ENCODE results near the gene ENTPD6. TPM values are rescaled to one million over a fixed set of nuclear protein-coding genes. Genes with fewer than 3 reads are reported as not detected.
"Not testable (repeated sequence)": the region's sequence is repeated elsewhere in the genome, so short reads cannot be mapped to it uniquely, and the experiment has no call there.

The ENTPD6 gene
- total RNA-seq, 1 donor from 2014 or later, result 44.4 TPM

GRCh38 chr20:25233016-25233772 lies 37.7 kb downstream of the ENTPD6 start:
- ATAC-seq (ENCODE audit: low read depth), result no peak
- POLR2A ChIA-PET, result no interaction called here

GRCh38 chr20:25234009-25234849 lies 38.7 kb downstream of the ENTPD6 start:
- Mint-ChIP-seq H3K4me1 (peaks cover 11% of the 10 kb centered on the region), H3K27me3 (peaks cover 31% of the 10 kb centered on the region)
- DNase-seq; POLR2A ChIA-PET; intact Hi-C loops (cut with micrococcal nuclease); ATAC-seq (ENCODE audit: low read depth); H3K27ac Mint-ChIP-seq; H3K9me3 Mint-ChIP-seq; H3K36me3 Mint-ChIP-seq (ENCODE audit: low read depth); H3K4me3 Mint-ChIP-seq; CTCF ChIA-PET: not testable (repeated sequence)

More at GRCh38 chr20:25233016-25233772, 37.7 kb downstream of the ENTPD6 start:
- H3K36me3 Mint-ChIP-seq (ENCODE audit: low read depth), result no peaks in the 10 kb centered on the region
- H3K4me1 Mint-ChIP-seq, result peaks cover 11% of the 10 kb centered on the region
- H3K4me3 Mint-ChIP-seq, result no peak overlapping the region
- H3K9me3 Mint-ChIP-seq, result no peaks in the 10 kb centered on the region
- DNase-seq, result no peak
- peaks cover 28% of the 10 kb centered on the region for H3K27me3 Mint-ChIP-seq
- CTCF ChIA-PET, result no interaction called here
- no peak for TF ChIP-seq CTCF (IDR thresholded peaks at IDR 0.05)
- intact Hi-C loops (cut with micrococcal nuclease), result no loop called here
- no peak overlapping the region for H3K27ac Mint-ChIP-seq

GRCh38 chr20:25236450-25237304 lies 41.2 kb downstream of the ENTPD6 start:
- H3K9me3 Mint-ChIP-seq, result no peaks in the 10 kb centered on the region
- H3K27me3 Mint-ChIP-seq, result peaks cover 34% of the 10 kb centered on the region
- ChIA-PET CTCF (no interaction called here), POLR2A (no interaction called here)
- H3K27ac Mint-ChIP-seq, result no peak overlapping the region
- H3K36me3 Mint-ChIP-seq (ENCODE audit: low read depth), result no peaks in the 10 kb centered on the region
- ATAC-seq (ENCODE audit: low read depth) (no peak), DNase-seq (no peak)
- H3K4me3 Mint-ChIP-seq, result no peak overlapping the region
- no peaks in the 10 kb centered on the region for H3K4me1 Mint-ChIP-seq
- no peak for TF ChIP-seq CTCF (IDR thresholded peaks at IDR 0.05)
- intact Hi-C loops (cut with micrococcal nuclease), result no loop called here

- Mint-ChIP-seq H3K4me1 (no peaks in the 10 kb centered on the region), H3K27ac (no peak overlapping the region), H3K9me3 (no peaks in the 10 kb centered on the region), H3K4me3 (no peak overlapping the region), H3K36me3 (ENCODE audit: low read depth) (no peaks in the 10 kb centered on the region), H3K27me3 (peaks cover 42% of the 10 kb centered on the region)
- no peak for TF ChIP-seq CTCF (IDR thresholded peaks at IDR 0.05)
- ChIA-PET POLR2A (no interaction called here), CTCF (no interaction called here)
- no peak for ATAC-seq (ENCODE audit: low read depth)
- intact Hi-C loops (cut with micrococcal nuclease), result no loop called here
- DNase-seq, result no peak
Observed at GRCh38 chr20:25237610-25238318, 42.3 kb downstream of the ENTPD6 start.

- no peaks in the 10 kb centered on the region for H3K9me3 Mint-ChIP-seq
Observed at GRCh38 chr20:25238319-25239037, 43.0 kb downstream of the ENTPD6 start.

More at GRCh38 chr20:25238319-25239037, 43.0 kb downstream of the ENTPD6 start:
- Mint-ChIP-seq H3K4me3 (no peak overlapping the region), H3K36me3 (ENCODE audit: low read depth) (no peaks in the 10 kb centered on the region), H3K4me1 (no peaks in the 10 kb centered on the region), H3K27me3 (peaks cover 48% of the 10 kb centered on the region), H3K27ac (no peak overlapping the region)
- ChIA-PET POLR2A (no interaction called here), CTCF (no interaction called here)
- intact Hi-C loops (cut with micrococcal nuclease), result no loop called here
- ATAC-seq (ENCODE audit: low read depth), result no peak
- TF ChIP-seq CTCF (IDR thresholded peaks at IDR 0.05), result no peak
- no peak for DNase-seq

Measured in activated B cell treated with CpG ODN at 0.5 μM for 24 hours (primary cell).